ENCODE results near the gene OSM.
A peak's percentile ranks its signal among the peaks of the same experiment; 100 is the strongest.

The OSM gene

GRCh38 chr22:30291058-30291892, 24.6 kb upstream of the OSM start:
- no peaks in the 10 kb centered on the region for H3K79me2 ChIP-seq (ENCODE audit: control insufficient read depth, insufficient read depth, low read length)
- H3K79me1 ChIP-seq (ENCODE audit: low read length): no peaks in the 10 kb centered on the region
- H3K36me3 ChIP-seq (ENCODE audit: control insufficient read depth, insufficient read depth, low read length): no peaks in the 10 kb centered on the region
- no peak overlapping the region for H2BK5ac ChIP-seq (ENCODE audit: low read length)
- H3K4me2 ChIP-seq (ENCODE audit: low read length): no peak overlapping the region
- WGBS (ENCODE audit: extremely low coverage, insufficient coverage, low lambda C conversion rate): no CpG with 5 or more reads among the region's 13 CpGs
- H2BK15ac ChIP-seq (replicated peaks; ENCODE audit: low read depth): no peak overlapping the region
- no peak overlapping the region for H4K5ac ChIP-seq (ENCODE audit: low read length)
- no peak overlapping the region for H2BK120ac ChIP-seq (ENCODE audit: low read depth, low read length)
- H3K4me3 ChIP-seq (ENCODE audit: low read length): no peak overlapping the region
- no peak overlapping the region for H3K18ac ChIP-seq (ENCODE audit: low read length)
- H4K8ac ChIP-seq (ENCODE audit: low read depth, low read length): no peak overlapping the region
- no peak overlapping the region for H3K27ac ChIP-seq (ENCODE audit: low read depth, low read length)
- H2AK5ac ChIP-seq (ENCODE audit: low read length): no peak overlapping the region
- H3K56ac ChIP-seq (ENCODE audit: low read length): no peak overlapping the region
- H3K4ac ChIP-seq (ENCODE audit: low read depth, low read length): no peak overlapping the region
- no peak overlapping the region for H3K9ac ChIP-seq (ENCODE audit: low read length)
- H3K23ac ChIP-seq (ENCODE audit: low read length): no peak overlapping the region
- peaks cover 11% of the 10 kb centered on the region for H3K4me1 ChIP-seq (ENCODE audit: control insufficient read depth, low read depth, low read length)
- no peaks in the 10 kb centered on the region for H3K27me3 ChIP-seq (ENCODE audit: insufficient read depth, low read length, poor library complexity)
- DNase-seq: peak; percentile 30

DNA sequence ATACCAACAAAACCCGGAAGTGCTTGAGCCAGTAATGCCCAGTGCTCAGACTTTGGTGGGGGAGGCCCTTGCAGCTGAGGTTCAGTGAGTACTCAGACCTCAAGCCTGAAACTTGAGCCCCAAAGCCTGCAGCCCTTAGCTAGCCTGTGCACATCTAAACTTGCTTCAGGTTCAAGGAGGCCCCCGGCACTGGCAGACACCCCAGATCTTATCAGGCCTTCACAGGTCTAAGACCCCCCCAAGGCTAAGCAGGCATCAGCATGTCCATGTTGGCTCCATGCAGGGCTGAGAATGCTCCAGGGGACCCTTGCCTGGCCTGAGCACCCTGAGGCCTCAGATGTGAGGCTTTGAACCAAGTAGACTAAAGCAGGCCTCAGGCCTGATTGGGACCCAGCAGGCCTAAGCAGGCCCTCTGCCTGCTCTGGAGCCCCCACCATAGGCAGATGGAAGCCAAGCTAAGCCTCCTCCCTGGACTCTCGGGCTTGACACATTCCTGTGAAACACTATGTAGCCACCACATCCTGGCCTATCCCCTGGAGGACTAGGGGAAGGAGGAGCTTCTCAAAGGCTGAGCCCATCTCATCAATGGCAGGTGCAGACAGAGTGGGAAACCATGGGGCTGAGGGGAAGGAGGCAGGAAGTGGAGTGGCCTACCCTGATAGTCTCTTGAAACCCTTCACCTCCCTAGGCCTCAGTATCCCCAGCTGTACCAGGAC, 23.8 kb upstream of the OSM start:
- no peak overlapping the region for H2BK5ac ChIP-seq (ENCODE audit: low read length)
- H2BK15ac ChIP-seq (replicated peaks; ENCODE audit: low read depth): no peak overlapping the region
- no peak overlapping the region for H2AK5ac ChIP-seq (ENCODE audit: low read length)
- peak; percentile 86 for DNase-seq
- H3K4ac ChIP-seq (ENCODE audit: low read depth, low read length): no peak overlapping the region
- H3K27me3 ChIP-seq (ENCODE audit: insufficient read depth, low read length, poor library complexity): no peaks in the 10 kb centered on the region
- peaks cover 11% of the 10 kb centered on the region for H3K4me1 ChIP-seq (ENCODE audit: control insufficient read depth, low read depth, low read length)
- no peak overlapping the region for H4K5ac ChIP-seq (ENCODE audit: low read length)
- no peaks in the 10 kb centered on the region for H3K79me2 ChIP-seq (ENCODE audit: control insufficient read depth, insufficient read depth, low read length)
- no peak overlapping the region for H4K8ac ChIP-seq (ENCODE audit: low read depth, low read length)
- H3K27ac ChIP-seq (ENCODE audit: low read depth, low read length): no peak overlapping the region
- H3K4me3 ChIP-seq (ENCODE audit: low read length): no peak overlapping the region
- no peak overlapping the region for H3K23ac ChIP-seq (ENCODE audit: low read length)
- no CpG with 5 or more reads among the region's 3 CpGs for WGBS (ENCODE audit: extremely low coverage, insufficient coverage, low lambda C conversion rate)
- no peak overlapping the region for H3K56ac ChIP-seq (ENCODE audit: low read length)
- H3K18ac ChIP-seq (ENCODE audit: low read length): no peak overlapping the region
- H3K36me3 ChIP-seq (ENCODE audit: control insufficient read depth, insufficient read depth, low read length): no peaks in the 10 kb centered on the region
- H3K9ac ChIP-seq (ENCODE audit: low read length): peak overlapping the region; percentile 53
- H3K79me1 ChIP-seq (ENCODE audit: low read length): no peaks in the 10 kb centered on the region
- H2BK120ac ChIP-seq (ENCODE audit: low read depth, low read length): no peak overlapping the region
- no peak overlapping the region for H3K4me2 ChIP-seq (ENCODE audit: low read length)

DNA sequence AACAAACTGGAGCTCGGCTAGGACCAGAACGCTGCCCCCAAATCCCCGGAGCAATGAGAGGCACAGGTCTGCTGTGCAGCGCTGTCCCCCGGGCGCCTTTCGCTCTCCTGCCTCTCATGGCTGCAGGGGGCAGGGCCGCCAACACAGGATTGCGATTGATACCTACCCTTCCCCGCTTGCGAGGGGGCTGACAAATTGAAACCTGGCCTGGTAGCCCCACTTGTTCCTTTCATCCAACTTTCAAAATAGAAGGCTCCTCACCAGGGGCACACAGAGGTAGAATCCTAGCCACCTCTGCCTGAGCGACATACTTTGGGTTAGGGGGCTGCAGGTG, 23.3 kb upstream of the OSM start:
- Histone ChIP-seq H3K4me3 (ENCODE audit: low read length) (no peak overlapping the region), H3K18ac (ENCODE audit: low read length) (no peak overlapping the region), H3K36me3 (ENCODE audit: control insufficient read depth, insufficient read depth, low read length) (no peaks in the 10 kb centered on the region), H4K8ac (ENCODE audit: low read depth, low read length) (no peak overlapping the region), H3K27ac (ENCODE audit: low read depth, low read length) (no peak overlapping the region), H3K79me1 (ENCODE audit: low read length) (no peaks in the 10 kb centered on the region), H3K9ac (ENCODE audit: low read length) (peak overlapping the region; percentile 53), H3K4me2 (ENCODE audit: low read length) (peak overlapping the region; percentile 97), H3K4ac (ENCODE audit: low read depth, low read length) (no peak overlapping the region), H3K27me3 (ENCODE audit: insufficient read depth, low read length, poor library complexity) (no peaks in the 10 kb centered on the region), H4K5ac (ENCODE audit: low read length) (no peak overlapping the region), H3K79me2 (ENCODE audit: control insufficient read depth, insufficient read depth, low read length) (no peaks in the 10 kb centered on the region), H3K23ac (ENCODE audit: low read length) (no peak overlapping the region), H3K56ac (ENCODE audit: low read length) (peak overlapping the region; percentile 22), H3K4me1 (ENCODE audit: control insufficient read depth, low read depth, low read length) (peaks cover 11% of the 10 kb centered on the region), H2BK15ac (replicated peaks; ENCODE audit: low read depth) (no peak overlapping the region), H2BK120ac (ENCODE audit: low read depth, low read length) (no peak overlapping the region), H2AK5ac (ENCODE audit: low read length) (no peak overlapping the region), H2BK5ac (ENCODE audit: low read length) (no peak overlapping the region)
- WGBS (ENCODE audit: extremely low coverage, insufficient coverage, low lambda C conversion rate): no CpG with 5 or more reads among the region's 12 CpGs
- DNase-seq: no peak

GRCh38 chr22:30289141-30289979, 22.7 kb upstream of the OSM start, which contains the start of gene CASTOR1:
Gene CASTOR1, minus strand, starts transcription at chr22:30289505. Its CDS starts 8 bp downstream, at chr22:30289497.
- peak within 1 kb of the TSS; percentile 97 for H3K4me2 ChIP-seq (ENCODE audit: low read length)
- H3K56ac ChIP-seq (ENCODE audit: low read length): peak within 1 kb of the TSS; percentile 88
- H3K79me1 ChIP-seq (ENCODE audit: low read length): no peaks in the 10 kb centered on the region
- no peak within 1 kb of the TSS for H4K5ac ChIP-seq (ENCODE audit: low read length)
- peak within 1 kb of the TSS; percentile 79 for H3K9ac ChIP-seq (ENCODE audit: low read length)
- no peak within 1 kb of the TSS for H4K8ac ChIP-seq (ENCODE audit: low read depth, low read length)
- H3K79me2 ChIP-seq (ENCODE audit: control insufficient read depth, insufficient read depth, low read length): no peaks in the 10 kb centered on the region
- no peak within 1 kb of the TSS for H2AK5ac ChIP-seq (ENCODE audit: low read length)
- H3K4me3 ChIP-seq (ENCODE audit: low read length): peak within 1 kb of the TSS; percentile 60
- peak; percentile 99 for DNase-seq
- H3K23ac ChIP-seq (ENCODE audit: low read length): no peak within 1 kb of the TSS
- no peaks in the 10 kb centered on the region for H3K36me3 ChIP-seq (ENCODE audit: control insufficient read depth, insufficient read depth, low read length)
- H2BK5ac ChIP-seq (ENCODE audit: low read length): no peak within 1 kb of the TSS
- H3K18ac ChIP-seq (ENCODE audit: low read length): peak within 1 kb of the TSS; percentile 15
- H3K27me3 ChIP-seq (ENCODE audit: insufficient read depth, low read length, poor library complexity): no peaks in the 10 kb centered on the region
- H3K4ac ChIP-seq (ENCODE audit: low read depth, low read length): no peak within 1 kb of the TSS
- no peak within 1 kb of the TSS for H2BK15ac ChIP-seq (replicated peaks; ENCODE audit: low read depth)
- peak within 1 kb of the TSS; percentile 18 for H3K27ac ChIP-seq (ENCODE audit: low read depth, low read length)
- H3K4me1 ChIP-seq (ENCODE audit: control insufficient read depth, low read depth, low read length): peaks cover 11% of the 10 kb centered on the region
- no peak within 1 kb of the TSS for H2BK120ac ChIP-seq (ENCODE audit: low read depth, low read length)
- no CpG with 5 or more reads among the region's 85 CpGs for WGBS (ENCODE audit: extremely low coverage, insufficient coverage, low lambda C conversion rate)

DNA sequence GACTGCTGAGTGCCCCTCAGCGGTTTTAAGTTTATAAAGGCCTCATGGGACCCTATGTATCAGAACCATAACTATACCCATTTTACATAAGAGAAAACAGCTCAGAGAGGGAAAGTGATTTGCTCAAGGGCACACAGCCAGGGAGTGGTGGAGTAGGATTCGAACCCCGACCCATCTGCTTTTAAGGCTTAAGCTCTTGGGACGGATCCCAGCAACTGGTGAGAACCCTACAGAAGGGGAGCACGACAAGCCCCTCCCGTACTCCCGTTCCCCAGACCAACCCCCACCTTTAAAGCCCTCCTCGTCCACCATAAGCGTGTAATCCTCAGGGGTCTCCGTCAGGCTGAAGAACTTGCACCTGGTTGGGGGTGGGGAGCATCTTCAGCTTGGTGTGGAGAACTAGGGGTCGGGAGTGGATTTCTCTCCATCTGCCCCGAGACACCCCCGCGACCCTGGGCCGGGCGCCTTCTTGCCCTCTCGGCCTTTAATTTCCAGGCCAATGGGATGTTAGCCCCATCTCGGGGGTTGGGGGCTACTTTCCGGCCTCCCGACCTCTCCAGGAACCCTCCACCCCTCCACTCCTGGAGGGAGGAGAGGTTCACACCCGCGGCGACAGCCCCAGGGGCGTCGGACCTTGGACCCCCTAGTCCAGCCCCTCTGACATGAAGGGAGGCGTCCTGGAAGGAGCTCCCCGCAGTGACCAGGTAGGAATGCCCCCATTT, 21.9 kb upstream of the OSM start:
- Histone ChIP-seq H2BK5ac (ENCODE audit: low read length) (no peak overlapping the region), H4K5ac (ENCODE audit: low read length) (no peak overlapping the region), H2AK5ac (ENCODE audit: low read length) (no peak overlapping the region), H3K27ac (ENCODE audit: low read depth, low read length) (peak overlapping the region; percentile 18), H3K56ac (ENCODE audit: low read length) (peak overlapping the region; percentile 88), H3K9ac (ENCODE audit: low read length) (peak overlapping the region; percentile 79), H3K36me3 (ENCODE audit: control insufficient read depth, insufficient read depth, low read length) (no peaks in the 10 kb centered on the region), H3K4ac (ENCODE audit: low read depth, low read length) (no peak overlapping the region), H3K27me3 (ENCODE audit: insufficient read depth, low read length, poor library complexity) (no peaks in the 10 kb centered on the region), H3K4me2 (ENCODE audit: low read length) (peak overlapping the region; percentile 84), H4K8ac (ENCODE audit: low read depth, low read length) (no peak overlapping the region), H3K4me3 (ENCODE audit: low read length) (peak overlapping the region; percentile 60), H2BK15ac (replicated peaks; ENCODE audit: low read depth) (no peak overlapping the region), H3K79me1 (ENCODE audit: low read length) (no peaks in the 10 kb centered on the region), H3K18ac (ENCODE audit: low read length) (peak overlapping the region; percentile 15), H3K79me2 (ENCODE audit: control insufficient read depth, insufficient read depth, low read length) (no peaks in the 10 kb centered on the region), H3K4me1 (ENCODE audit: control insufficient read depth, low read depth, low read length) (peaks cover 11% of the 10 kb centered on the region), H3K23ac (ENCODE audit: low read length) (no peak overlapping the region), H2BK120ac (ENCODE audit: low read depth, low read length) (no peak overlapping the region)
- WGBS (ENCODE audit: extremely low coverage, insufficient coverage, low lambda C conversion rate): no CpG with 5 or more reads among the region's 27 CpGs
- DNase-seq: peak; percentile 12

All from mesendoderm (in vitro differentiated cells).